HCT116 (cell line): ENCODE data around the gene GOLT1A.

Experiments
- ATF3 ChIP-seq: IDR thresholded peaks from 2 replicates; pipeline ENCODE4 v1.6.1; 2012
- CTCF ChIP-seq, 3 experiments: fragments of 200-600 bp in 1 of 3; sonication (generic) in 1 of 3; IDR thresholded peaks in 2 of 3; conservative IDR thresholded peaks in 1 of 3; 2 replicates each; pipeline ENCODE4 v1.5.1; 2012 to 2017; ENCODE audit warnings: low read depth in 2 of 3, low read length in 2 of 3, antibody characterized with exemption in 1 of 3, borderline replicate concordance in 1 of 3, control low read depth in 1 of 3, mild to moderate bottlenecking in 1 of 3, mixed read lengths in 1 of 3, mixed run types in 1 of 3, moderate library complexity in 1 of 3; ENCODE audit not compliant: insufficient read depth in 1 of 3
- POLR2A ChIP-seq: IDR thresholded peaks from 2 replicates; pipeline ENCODE4 v1.7.0; 2011; ENCODE audit warnings: borderline replicate concordance; ENCODE audit not compliant: insufficient read depth, insufficient read length; ENCODE audit errors: extremely low read depth
- POLR2AphosphoS5 ChIP-seq: IDR thresholded peaks from 2 replicates; pipeline ENCODE4 v1.6.1; 2011; ENCODE audit warnings: mild to moderate bottlenecking, low read depth, low read length, moderate library complexity
- RAD21 ChIP-seq: IDR thresholded peaks from 2 replicates; pipeline ENCODE4 v1.6.1; 2012; ENCODE audit warnings: low read depth, mild to moderate bottlenecking
- SIN3A ChIP-seq: IDR thresholded peaks from 2 replicates; pipeline ENCODE4 v1.6.1; 2012; ENCODE audit warnings: low read depth
- YY1 ChIP-seq: IDR thresholded peaks from 2 replicates; pipeline ENCODE4 v1.6.1; 2011; ENCODE audit warnings: low read length, low read depth, moderate library complexity, mild to moderate bottlenecking; ENCODE audit not compliant: insufficient replicate concordance; ENCODE audit errors: extremely low read depth

GRCh38 chr1:204174958-204175357 lies 38.8 kb downstream of the GOLT1A start:
- TF ChIP-seq CTCF (IDR thresholded peaks at IDR 0.05 in 2 of 3, conservative IDR thresholded peaks at IDR 0.05 in 1 of 3; ENCODE audit: borderline replicate concordance in 1 of 3, insufficient read depth in 1 of 3, low read depth in 2 of 3, low read length in 2 of 3), result no peak
- no peak for TF ChIP-seq YY1
- TF ChIP-seq POLR2A, result no peak
- no peak for TF ChIP-seq RAD21
- TF ChIP-seq POLR2AphosphoS5, result no peak
- no peak for TF ChIP-seq SIN3A
- TF ChIP-seq ATF3, result no peak
